Endothelial cell of umbilical vein (primary cell): ENCODE results near the gene SLC22A15. TPM values are rescaled to one million over a fixed set of nuclear protein-coding genes. Genes with fewer than 3 reads are reported as not detected.

Experiments used
- BruUV-seq: library from RNA; stranded (reverse); fragments of 400-500 nt; replicated peaks from 2 replicates; lab custom pipeline; 2021; lab: Mats Ljungman, UMichigan
- CTCF ChIA-PET: fragments of 300-600, 350-600 bp; sonication (Branson Sonifier 250); formaldehyde crosslinking; loops from one replicate; lab custom pipeline; 2021; ENCODE audit warnings: antibody characterized with exemption, inconsistent platforms; lab: Charles Lee
- POLR2A ChIA-PET: fragments of 300-600, 350-600 bp; sonication (Branson Sonifier 250); formaldehyde crosslinking; loops from one replicate; lab custom pipeline; 2021; ENCODE audit warnings: antibody characterized with exemption, inconsistent platforms; lab: Charles Lee
- DNase-seq: peaks from one replicate; pipeline ENCODE4 v3.0.0-alpha.2; 2011; ENCODE audit warnings: low read depth, low spot score
- FAIRE-seq: peaks from 2 replicates; lab custom pipeline; 2011; peaks lifted over from hg19 to GRCh38; lab: Jason Lieb, UNC
- H2AFZ ChIP-seq: 2 replicates; pipeline ENCODE4 v1.6.0; 2012; ENCODE audit warnings: low read depth, low read length, control low read depth, inconsistent platforms
- H3K27ac ChIP-seq: 2 replicates; pipeline ENCODE4 v1.5.1; 2011; ENCODE audit warnings: low read depth, mild to moderate bottlenecking, control low read depth, low read length, moderate library complexity; ENCODE audit not compliant: insufficient read depth
- H3K27me3 ChIP-seq, 2 experiments: 2 replicates each; pipeline versions ENCODE4 v1.6.0 to v1.6.1; 2011; ENCODE audit warnings: low read length in 2 of 2, mixed read lengths in 1 of 2; ENCODE audit not compliant: control insufficient read depth in 2 of 2, insufficient read depth in 2 of 2
- H3K36me3 ChIP-seq, 2 experiments: 2 replicates in 1 of 2; 3 replicates in 1 of 2; pipeline ENCODE4 v1.5.1; 2011; ENCODE audit warnings: low read length in 2 of 2, mild to moderate bottlenecking in 1 of 2, moderate library complexity in 1 of 2; ENCODE audit not compliant: control insufficient read depth in 2 of 2, insufficient read depth in 2 of 2; ENCODE audit errors: extremely low read depth in 1 of 2
- H3K4me1 ChIP-seq: 3 replicates; pipeline ENCODE4 v1.5.1; 2011; ENCODE audit warnings: mild to moderate bottlenecking, low read length; ENCODE audit not compliant: control insufficient read depth, insufficient read depth; ENCODE audit errors: extremely low read depth
- H3K4me2 ChIP-seq: 2 replicates; pipeline ENCODE4 v1.6.1; 2011; ENCODE audit warnings: low read length, control low read depth, mixed read lengths; ENCODE audit not compliant: insufficient read depth
- H3K4me3 ChIP-seq, 3 experiments: fragments of 200-600 bp in 1 of 3; sonication (generic), shearing (Covaris generic) in 1 of 3; replicated peaks in 1 of 3; 2 replicates each; pipeline ENCODE4 v1.5.1; 2011 to 2016; ENCODE audit warnings: control low read depth in 3 of 3, low read length in 3 of 3, mild to moderate bottlenecking in 2 of 3, inconsistent platforms in 1 of 3, low read depth in 1 of 3, moderate library complexity in 1 of 3; ENCODE audit not compliant: insufficient read depth in 1 of 3
- H3K79me2 ChIP-seq: 2 replicates; pipeline ENCODE4 v1.6.0; 2012; ENCODE audit warnings: low read length, inconsistent platforms; ENCODE audit not compliant: control insufficient read depth, insufficient read depth
- H3K9ac ChIP-seq: replicated peaks from 2 replicates; pipeline ENCODE3; 2011; ENCODE audit warnings: low read length, control low read depth; ENCODE audit not compliant: insufficient read depth; ENCODE audit errors: extremely low read depth
- H3K9me1 ChIP-seq: replicated peaks from 3 replicates; pipeline ENCODE4 v1.6.0; 2011; ENCODE audit warnings: mild to moderate bottlenecking, low read length; ENCODE audit not compliant: control insufficient read depth, insufficient read depth; ENCODE audit errors: extremely low read depth
- H3K9me3 ChIP-seq: replicated peaks from 2 replicates; pipeline ENCODE4 v1.5.1; 2012; ENCODE audit warnings: low read length, inconsistent platforms; ENCODE audit not compliant: control insufficient read depth, insufficient read depth
- H4K20me1 ChIP-seq: replicated peaks from 2 replicates; pipeline ENCODE3; 2011; ENCODE audit warnings: mild to moderate bottlenecking, low read length; ENCODE audit not compliant: control insufficient read depth, insufficient read depth; ENCODE audit errors: extremely low read depth
- CTCF ChIP-seq, 2 donors: IDR thresholded peaks; 1 replicate in 1 of 2; 2 replicates in 1 of 2; pipeline ENCODE4 v1.5.1; 2011; ENCODE audit warnings: low read length in 2 of 2, mild to moderate bottlenecking in 2 of 2, moderate library complexity in 2 of 2, control low read depth in 1 of 2, inconsistent platforms in 1 of 2, low read depth in 1 of 2; ENCODE audit not compliant: insufficient read depth in 1 of 2; ENCODE audit errors: extremely low read depth in 1 of 2
- EZH2 ChIP-seq: IDR thresholded peaks from 2 replicates; pipeline ENCODE4 v1.6.1; 2012; ENCODE audit warnings: borderline replicate concordance, low read depth, mild to moderate bottlenecking, moderate library complexity, low read length, inconsistent platforms; ENCODE audit not compliant: severe bottlenecking
- FOS ChIP-seq: IDR thresholded peaks from 2 replicates; pipeline ENCODE4 v1.6.1; 2011; ENCODE audit warnings: mild to moderate bottlenecking, low read length, moderate library complexity, borderline replicate concordance; ENCODE audit not compliant: insufficient read depth
- GATA2 ChIP-seq: IDR thresholded peaks from 2 replicates; pipeline ENCODE4 v1.7.0; 2011; ENCODE audit warnings: low read depth, mild to moderate bottlenecking, moderate library complexity, mixed read lengths, low read length; ENCODE audit not compliant: insufficient read length, insufficient read depth
- JUN ChIP-seq: IDR thresholded peaks from 2 replicates; pipeline ENCODE4 v1.6.1; 2011; ENCODE audit warnings: borderline replicate concordance, low read depth; ENCODE audit not compliant: insufficient read length, insufficient read depth
- MAX ChIP-seq: IDR thresholded peaks from 2 replicates; pipeline ENCODE4 v1.6.1; 2011; ENCODE audit not compliant: insufficient read depth, insufficient read length
- MYC ChIP-seq: IDR thresholded peaks from one replicate; pipeline ENCODE4 v1.6.1; 2011; ENCODE audit warnings: mild to moderate bottlenecking, low read depth, low read length
- POLR2A ChIP-seq: IDR thresholded peaks from 2 replicates; pipeline ENCODE4 v1.6.1; 2012; ENCODE audit warnings: low read depth, mild to moderate bottlenecking, control low read depth, low read length
- POLR2AphosphoS5 ChIP-seq: IDR thresholded peaks from 2 replicates; pipeline ENCODE4 v1.6.1; 2012; ENCODE audit warnings: low read depth, mild to moderate bottlenecking, control low read depth, low read length, moderate library complexity; ENCODE audit not compliant: insufficient read depth
- dilution Hi-C: fragments of 300-500 bp; cut with MboI; formaldehyde crosslinking; loops from one replicate; pipeline ENCODE4 v1.15.0; 2019; ENCODE audit warnings: low sequenced_read_pairs; ENCODE audit not compliant: extremely low pct_ligation_motif_present
- intact Hi-C: fragments of 100-400 bp; cut with micrococcal nuclease; formaldehyde crosslinking; loops from one replicate; pipeline ENCODE4 v1.10.0; 2022
- polyA plus RNA-seq, 4 experiments: library from polyadenylated mRNA; depleted of rRNA in 3 of 4; stranded (reverse) in 3 of 4; unstranded in 1 of 4; fragments of >200 nt; gene quantifications; 2 replicates each; pipeline versions ENCODE4 v1.2.1 to v1.2.3, GENCODE V29; 2011 to 2012; ENCODE audit warnings: missing spikeins in 1 of 4
- total RNA-seq: library from RNA; stranded (reverse); gene quantifications from 2 replicates; pipeline ENCODE4 v1.2.3, GENCODE V29; 2021

The SLC22A15 gene
- total and polyA plus RNA-seq, 2 donors (not counting 3 experiments of a cell fraction or from before 2014, with no cell fraction given), result 0.44 TPM; not detected in 1

- no peaks in the 10 kb centered on the region for H3K4me1 ChIP-seq
- ChIA-PET CTCF (interaction anchor here (4.4 kb wide), 1 partner anchor 11 kb away, joined by 25 read pairs; no protein-coding TSS in a partner anchor), POLR2A (no interaction called here)
- FAIRE-seq, result no peak
- no peaks in the 10 kb centered on the region for H3K36me3 ChIP-seq
- H3K9me1 ChIP-seq, result no peaks in the 10 kb centered on the region
- intact Hi-C loops (no loop called here), dilution Hi-C loops (no loop called here)
- no peaks in the 10 kb centered on the region for H3K79me2 ChIP-seq
- TF ChIP-seq MAX, result no peak
- TF ChIP-seq CTCF (IDR thresholded peaks at IDR 0.05; ENCODE audit: extremely low read depth in 1 of 2, insufficient read depth in 1 of 2, low read depth in 1 of 2, low read length in 2 of 2), result no peak
- TF ChIP-seq POLR2AphosphoS5, result no peak
- TF ChIP-seq FOS, result no peak
- TF ChIP-seq MYC, result no peak
- no peak for TF ChIP-seq JUN
- TF ChIP-seq GATA2, result no peak
- TF ChIP-seq POLR2A, result no peak
- no peak for TF ChIP-seq EZH2
- DNase-seq, result no peak
- no peak overlapping the region for H2AFZ ChIP-seq
- H3K4me3 ChIP-seq, result no peak overlapping the region
- H3K9ac ChIP-seq, result no peak overlapping the region
- no TSS peak for BruUV-seq
- no peak overlapping the region for H3K4me2 ChIP-seq
- H3K9me3 ChIP-seq, result no peaks in the 10 kb centered on the region
- no peak overlapping the region for H3K27ac ChIP-seq
- no peaks in the 10 kb centered on the region for H4K20me1 ChIP-seq
- no peaks in the 10 kb centered on the region for H3K27me3 ChIP-seq
These were observed 55.1 kb downstream of the SLC22A15 start for GRCh38 chr1:116031302-116031835.
